Measurements from ENCODE around the gene CTSA.
"Not testable (repeated sequence)": the region's sequence is repeated elsewhere in the genome, so short reads cannot be mapped to it uniquely, and the experiment has no call there.

The CTSA gene

DNA sequence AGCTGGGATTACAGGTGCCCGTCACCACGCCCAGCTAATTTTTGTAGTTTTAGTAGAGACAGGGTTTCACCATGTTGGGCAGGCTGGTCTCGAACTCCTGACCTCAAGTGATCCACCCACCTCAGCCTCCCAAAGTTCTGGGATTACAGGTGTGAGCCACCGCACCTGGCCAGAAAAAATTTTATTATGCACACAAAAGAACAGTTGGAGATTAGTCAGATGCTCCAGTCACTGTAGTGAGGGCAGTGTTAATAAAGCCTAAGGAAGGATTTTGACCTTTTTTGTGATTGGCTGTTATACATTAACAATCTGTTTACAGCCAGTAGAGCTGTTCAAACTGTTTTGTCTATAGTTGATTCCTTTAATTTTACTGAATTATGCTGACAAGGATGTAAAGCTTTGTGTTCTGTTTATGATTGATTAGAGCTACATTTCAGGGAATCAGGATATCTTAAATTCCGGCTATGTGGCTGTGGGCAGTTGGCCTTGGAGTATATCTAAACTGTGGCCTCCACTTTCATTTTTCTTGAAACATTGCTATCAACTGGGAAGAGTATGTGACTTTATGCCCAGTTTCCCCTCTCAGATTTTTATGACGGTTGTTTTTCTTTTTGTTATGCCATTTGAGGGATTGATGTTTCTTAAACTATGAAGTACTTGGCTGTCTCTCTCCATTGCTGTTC is 23.9 kb upstream of the CTSA start:
- DNase-seq: no peak

GRCh38 chr20:45867819-45868176 is 23.3 kb upstream of the CTSA start:
- peak; percentile 70 for DNase-seq

GRCh38 chr20:45872626-45873025 is 18.5 kb upstream of the CTSA start:
- no peak for DNase-seq

DNA sequence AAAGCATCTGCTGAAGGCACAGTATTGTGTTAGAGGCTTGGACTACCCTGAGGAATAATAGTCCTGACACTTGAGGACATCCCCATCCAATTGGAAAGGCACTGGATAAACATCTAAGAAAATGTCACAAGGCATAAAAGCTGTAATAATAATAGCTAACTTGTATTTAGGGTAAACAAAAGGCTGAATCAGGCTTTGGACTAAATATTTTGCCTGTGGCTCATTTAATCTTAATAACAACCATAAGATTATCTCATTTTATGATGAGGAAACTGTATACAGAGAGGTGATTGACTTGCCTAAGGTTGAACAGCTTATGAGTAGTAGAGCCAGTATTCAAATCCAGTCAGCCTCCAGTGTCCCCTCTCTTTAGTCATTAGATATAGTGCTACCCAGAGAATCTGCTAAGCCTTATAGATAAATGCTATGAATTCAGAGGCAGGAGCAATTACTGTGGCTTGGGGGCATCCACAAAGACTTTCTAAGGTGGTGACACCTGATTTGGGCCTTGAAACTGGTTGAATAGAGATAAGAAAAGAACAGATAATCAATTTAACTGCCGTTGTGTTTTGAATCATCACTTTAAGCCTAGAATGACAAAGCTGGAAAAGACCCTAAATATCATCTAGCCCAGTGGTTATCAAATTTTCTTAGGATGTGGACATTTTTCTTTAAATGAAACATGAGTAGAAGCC is 17.6 kb upstream of the CTSA start:
- DNase-seq: no peak

DNA sequence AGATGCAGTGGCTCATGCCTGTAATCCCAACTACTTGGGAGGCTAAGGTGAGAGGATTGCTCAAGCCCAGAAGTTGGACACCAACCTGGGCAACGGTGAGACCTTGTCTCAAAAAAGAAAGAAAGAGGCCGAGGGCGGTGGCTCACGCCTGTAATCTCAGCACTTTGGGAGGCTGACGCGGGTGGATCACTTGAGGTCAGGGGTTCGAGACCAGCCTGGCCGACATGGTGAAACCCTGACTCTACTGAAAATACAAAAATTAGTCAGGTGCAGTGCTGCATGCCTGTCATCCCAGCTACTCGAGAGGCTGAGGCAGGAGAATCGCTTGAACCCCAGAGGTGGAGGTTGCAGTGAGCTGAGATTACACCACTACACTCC is 17.0 kb upstream of the CTSA start:
- not testable (repeated sequence) for DNase-seq

DNA sequence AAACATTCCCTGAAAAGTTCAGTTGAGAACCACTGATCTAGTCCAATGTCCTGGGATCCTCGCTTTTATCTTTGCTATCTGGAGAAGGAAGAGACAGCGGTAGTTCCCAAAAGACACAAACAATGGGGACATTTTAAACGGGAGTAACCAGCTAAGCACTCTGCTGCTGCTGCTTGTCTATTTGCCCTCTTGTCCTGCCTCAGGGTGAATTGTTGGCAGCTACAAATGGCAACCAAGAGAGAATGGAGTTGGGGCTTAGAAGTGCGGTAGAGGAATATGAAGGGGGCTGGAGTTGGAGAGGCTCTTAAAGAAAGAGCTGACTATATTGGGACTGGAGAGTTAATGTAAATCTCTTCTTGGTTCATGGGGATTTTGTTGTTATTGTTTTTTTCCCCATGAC is 16.6 kb upstream of the CTSA start:
- no peak for DNase-seq

GRCh38 chr20:45878076-45878761 is 12.9 kb upstream of the CTSA start:
- no peak for DNase-seq

GRCh38 chr20:45880988-45881788 is 9.9 kb upstream of the CTSA start, which contains the start of gene ZSWIM1:
Gene ZSWIM1 (plus strand): TSS chr20:45881227. CDS start chr20:45882593, 1,366 bp downstream.
- DNase-seq: peak; percentile 100

- no peak for DNase-seq
Observed at GRCh38 chr20:45882469-45883099, 8.6 kb upstream of the CTSA start.

DNA sequence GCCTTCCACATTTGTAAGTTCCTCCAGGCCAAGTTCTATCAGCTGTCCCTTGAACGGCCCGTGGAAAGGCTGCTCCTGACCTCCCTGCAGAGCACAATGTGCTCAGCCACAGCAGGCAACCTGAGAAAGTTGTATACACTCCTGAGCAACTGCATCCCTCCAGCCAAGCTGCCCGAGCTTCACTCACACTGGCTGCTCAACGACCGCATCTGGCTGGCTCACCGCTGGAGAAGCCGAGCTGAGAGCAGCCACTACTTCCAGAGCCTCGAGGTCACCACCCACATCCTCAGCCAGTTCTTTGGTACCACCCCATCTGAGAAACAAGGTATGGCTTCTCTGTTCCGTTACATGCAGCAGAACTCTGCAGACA is 8.1 kb upstream of the CTSA start:
- no peak for DNase-seq

DNA sequence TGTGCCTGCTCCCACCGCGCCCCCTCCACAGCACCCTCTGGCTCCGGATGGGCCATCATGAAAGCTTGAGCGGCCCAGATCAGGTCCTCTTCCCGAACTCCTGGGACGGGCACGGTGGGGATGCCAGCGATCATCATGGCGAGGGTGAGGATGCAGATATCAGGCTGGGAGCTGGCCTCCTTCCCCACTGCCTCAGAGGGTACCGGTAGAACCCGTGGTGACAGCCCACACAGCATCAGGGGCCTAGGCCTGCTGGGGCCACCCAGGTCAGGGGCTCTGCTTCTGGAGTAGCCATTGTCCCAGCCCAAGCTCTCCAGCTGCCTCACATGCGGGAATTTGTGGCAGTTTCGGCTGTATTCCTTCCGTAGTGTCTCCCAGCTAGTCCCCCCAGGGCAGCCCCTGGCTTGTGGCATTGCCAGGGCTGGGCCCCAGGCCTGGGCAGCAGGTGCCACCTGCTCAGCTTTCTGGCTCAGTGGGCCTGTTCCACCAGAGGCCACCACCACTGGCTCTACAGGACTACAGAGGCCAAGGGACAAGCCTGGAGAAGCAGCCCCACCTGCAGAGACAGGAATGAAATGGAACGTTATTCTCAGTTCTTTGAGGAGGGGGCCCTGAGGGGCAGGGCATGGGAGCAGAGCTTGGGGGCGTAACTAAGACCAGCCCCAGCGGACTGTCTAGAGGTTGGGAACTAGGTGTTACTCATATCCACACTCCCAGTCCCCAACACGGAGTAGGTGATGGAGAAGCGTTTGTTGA is 4.4 kb upstream of the CTSA start:
- no peak for DNase-seq

GRCh38 chr20:45887346-45887715 is 3.8 kb upstream of the CTSA start, which contains the start of gene SPATA25:
Gene SPATA25 (minus strand): TSS chr20:45887622. CDS start chr20:45887590, 32 bp downstream.
- DNase-seq: no peak

DNA sequence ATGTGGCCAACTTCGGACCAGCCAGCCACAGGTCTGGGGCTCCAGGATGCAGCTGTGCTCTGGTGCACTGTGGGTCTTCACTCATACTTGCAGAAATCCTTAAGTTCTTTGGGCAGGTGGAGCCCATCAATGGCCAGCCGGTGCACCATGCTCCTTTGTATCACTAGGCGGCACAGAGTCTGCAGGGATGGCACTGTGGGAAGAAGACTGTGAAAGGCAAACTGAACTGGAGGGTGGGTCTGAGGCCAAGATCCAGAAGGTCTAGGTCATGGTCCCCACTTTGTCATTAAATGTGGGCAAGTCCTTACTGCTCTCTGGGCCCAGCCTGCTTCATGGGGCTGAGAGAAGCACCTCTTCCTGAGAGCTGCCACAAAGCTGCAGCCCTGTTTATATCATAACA is 2.5 kb upstream of the CTSA start:
- DNase-seq: no peak

DNA sequence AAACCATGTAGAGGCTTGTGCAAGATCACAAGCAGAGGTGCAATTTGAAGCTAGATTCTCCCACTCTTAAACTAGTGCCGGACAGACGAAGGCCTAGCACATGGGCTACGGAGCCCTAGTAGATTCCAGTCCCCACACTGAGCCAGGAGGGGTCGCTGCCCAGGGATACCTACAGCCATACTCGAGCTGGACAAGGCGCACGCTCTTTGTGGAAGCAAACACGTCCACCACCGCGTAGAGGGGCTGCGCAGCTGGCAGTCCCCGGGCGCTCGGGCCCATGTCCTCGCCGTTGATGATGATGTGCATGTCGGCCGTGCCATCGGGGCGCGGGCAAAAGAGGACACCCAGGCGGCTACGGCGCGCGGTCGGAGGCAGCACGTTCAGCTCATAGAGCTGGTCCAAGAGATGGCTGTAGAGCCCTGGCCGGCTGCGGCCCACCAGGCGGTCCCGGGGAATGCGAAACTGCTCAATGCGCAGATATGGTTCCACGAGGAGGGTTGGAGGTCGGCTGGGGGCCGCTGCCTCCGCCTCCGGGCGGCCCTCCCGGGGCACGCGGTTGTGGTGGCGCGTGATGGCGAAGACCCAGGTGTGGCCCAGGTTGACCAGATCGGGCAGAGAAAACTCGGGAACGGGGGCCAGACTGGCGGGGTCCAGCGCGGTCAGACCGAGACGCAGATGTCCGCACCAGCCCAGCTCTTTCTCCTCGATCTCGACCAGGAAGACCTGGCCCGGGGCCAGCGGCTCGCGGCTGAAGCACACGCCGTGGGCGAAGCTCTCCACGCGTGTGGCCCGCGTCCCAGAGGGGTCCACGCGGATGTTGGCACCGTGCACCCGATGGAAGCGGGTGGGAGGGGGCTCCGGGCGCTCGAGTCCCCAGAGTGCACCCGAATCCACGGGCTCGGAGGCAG is 804 bp upstream of the CTSA start:
- DNase-seq: peak; percentile 73

DNA sequence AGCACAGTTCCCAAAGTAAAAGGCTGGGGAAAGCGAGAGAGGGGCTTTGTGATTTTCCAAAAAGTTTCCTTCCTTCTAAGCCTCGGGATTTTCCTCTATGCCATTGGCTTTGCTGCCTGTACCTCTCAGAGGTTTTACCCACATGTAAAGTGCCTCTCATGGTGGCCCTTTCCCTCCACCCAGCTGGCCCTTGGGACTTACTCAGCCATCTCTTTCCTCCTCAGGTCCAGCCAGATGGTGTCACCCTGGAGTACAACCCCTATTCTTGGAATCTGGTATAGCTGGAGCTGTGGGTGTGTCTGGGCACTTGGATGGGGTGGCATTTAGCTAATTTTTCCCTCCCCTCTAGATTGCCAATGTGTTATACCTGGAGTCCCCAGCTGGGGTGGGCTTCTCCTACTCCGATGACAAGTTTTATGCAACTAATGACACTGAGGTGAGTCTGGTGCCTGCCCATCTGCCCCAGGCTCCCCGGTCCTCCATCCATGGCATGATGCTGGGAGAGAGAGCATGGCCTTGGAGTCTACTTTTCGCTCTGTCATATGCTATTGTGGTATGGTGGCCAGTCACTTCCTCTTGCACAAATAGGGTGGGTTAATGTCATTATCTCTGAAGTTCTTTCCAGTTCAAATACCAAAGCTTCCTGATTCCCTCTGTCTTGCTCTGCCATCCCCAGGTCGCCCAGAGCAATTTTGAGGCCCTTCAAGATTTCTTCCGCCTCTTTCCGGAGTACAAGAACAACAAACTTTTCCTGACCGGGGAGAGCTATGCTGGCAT is 1.1 kb downstream of the CTSA start:
- DNase-seq: peak; percentile 55

DNA sequence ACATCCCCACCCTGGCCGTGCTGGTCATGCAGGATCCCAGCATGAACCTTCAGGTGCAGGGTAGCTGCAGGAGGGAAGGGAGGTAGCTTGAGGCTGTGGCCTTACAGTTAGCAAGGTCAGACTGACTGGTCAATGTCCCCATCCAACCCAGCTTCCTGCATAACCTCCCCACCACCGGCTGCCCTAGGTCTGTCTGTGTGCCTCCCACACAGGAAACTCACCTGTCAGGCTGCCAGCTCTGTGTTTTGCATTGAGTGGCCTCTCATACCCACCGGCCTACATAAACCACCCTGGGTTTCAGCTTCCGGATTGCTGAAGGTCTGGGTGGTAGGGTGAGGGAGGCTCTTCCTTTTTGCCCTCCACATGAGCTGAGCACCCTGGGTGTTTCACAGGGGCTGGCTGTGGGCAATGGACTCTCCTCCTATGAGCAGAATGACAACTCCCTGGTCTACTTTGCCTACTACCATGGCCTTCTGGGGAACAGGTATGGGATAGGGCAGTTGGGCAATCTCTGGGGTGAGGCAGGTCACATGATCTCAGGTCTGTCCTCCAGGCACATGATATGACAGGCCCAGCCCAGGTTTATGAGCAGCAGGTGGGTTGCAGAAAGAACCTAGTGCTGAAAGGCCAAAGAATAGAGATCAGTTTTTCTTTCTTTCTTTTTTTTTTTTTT is 1.8 kb downstream of the CTSA start:
- DNase-seq: no peak

DNA sequence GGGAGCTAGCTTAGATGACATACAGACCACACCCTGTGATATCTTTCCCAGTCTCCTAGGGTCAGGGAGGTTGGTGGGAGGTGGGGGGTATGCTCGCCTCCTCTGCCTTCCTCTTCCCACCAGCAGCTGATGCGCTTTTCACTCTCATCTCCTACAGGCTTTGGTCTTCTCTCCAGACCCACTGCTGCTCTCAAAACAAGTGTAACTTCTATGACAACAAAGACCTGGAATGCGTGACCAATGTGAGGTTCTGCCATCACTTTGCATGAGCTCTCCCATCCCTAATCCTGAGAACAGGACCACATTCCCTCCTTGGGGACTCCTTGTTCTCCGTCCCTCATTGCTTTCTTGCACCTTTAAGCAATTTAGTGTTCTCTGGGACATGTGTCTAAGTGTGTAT is 2.7 kb downstream of the CTSA start:
- DNase-seq: peak; percentile 39

- DNase-seq: no peak
Observed at GRCh38 chr20:45894797-45895196, 3.7 kb downstream of the CTSA start.

DNA sequence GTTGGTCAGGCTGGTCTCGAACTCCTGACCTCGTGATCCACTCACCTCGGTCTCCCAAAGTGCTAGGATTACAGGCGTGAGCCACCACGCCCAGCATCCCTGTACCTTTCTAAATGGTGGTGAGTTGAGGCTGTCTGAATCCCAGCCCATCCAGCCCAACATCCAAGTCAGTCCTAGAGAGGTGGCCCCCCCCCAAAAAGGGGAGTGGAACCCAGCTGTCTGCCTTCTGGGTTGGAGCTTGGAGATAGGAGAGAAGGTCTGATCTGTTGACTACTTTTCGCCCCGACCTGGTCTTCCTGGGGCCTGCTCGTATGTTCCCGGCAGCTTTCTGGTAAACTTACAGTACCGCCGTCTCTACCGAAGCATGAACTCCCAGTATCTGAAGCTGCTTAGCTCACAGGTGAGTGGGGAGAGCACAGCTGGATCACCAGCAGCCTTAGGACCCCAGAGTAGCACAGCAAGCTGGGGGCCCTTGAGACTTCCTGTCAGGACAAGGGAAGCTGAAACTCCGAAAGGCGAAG is 5.6 kb downstream of the CTSA start:
- no peak for DNase-seq
